C4-2B (cell line): ENCODE measurements around the gene BMERB1.

Experiments used
- CTCF ChIP-seq: fragments of 450-650 bp; conservative IDR thresholded peaks from 2 replicates; pipeline ENCODE4 v1.5.1; 2017; ENCODE audit warnings: mild to moderate bottlenecking
- ZFX ChIP-seq: fragments of 450-650 bp; IDR thresholded peaks from 2 replicates; pipeline ENCODE4 v1.6.1; 2017

DNA sequence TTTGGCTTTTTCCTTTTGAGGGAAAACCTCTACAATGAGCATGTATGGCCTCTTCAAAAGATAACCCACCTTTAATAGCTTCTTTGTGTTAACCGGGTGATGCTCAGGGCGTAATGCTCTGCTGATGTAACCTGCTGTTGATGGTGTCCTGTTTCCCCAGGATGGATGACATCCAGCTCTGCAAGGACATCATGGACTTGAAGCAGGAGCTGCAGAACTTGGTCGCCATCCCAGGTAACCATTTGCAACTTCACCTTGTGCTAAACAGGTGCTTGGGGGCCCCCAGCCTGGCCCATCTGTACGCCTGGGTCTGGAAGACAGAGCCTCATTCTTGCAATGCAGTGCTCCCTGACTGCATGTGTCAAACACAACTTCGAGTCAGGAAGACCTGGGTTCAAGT, 133.4 kb downstream of the BMERB1 start:
- no peak for TF ChIP-seq CTCF
- TF ChIP-seq ZFX: no peak
